Spleen (tissue), 3 donors: ENCODE data around the gene CALCR.

ENCODE experiments used
- POLR2A ChIP-seq, 3 donors: fragments of 450-650 bp; IDR thresholded peaks; one replicate each; pipeline ENCODE4 v1.5.1; 2017; ENCODE audit warnings: antibody characterized with exemption in 3 of 3, mild to moderate bottlenecking in 1 of 3
- POLR2AphosphoS5 ChIP-seq, 3 donors: sonication (generic); formaldehyde crosslinking; IDR thresholded peaks; one replicate each; pipeline ENCODE4 v1.5.1; 2017; ENCODE audit warnings: antibody characterized with exemption in 3 of 3

DNA sequence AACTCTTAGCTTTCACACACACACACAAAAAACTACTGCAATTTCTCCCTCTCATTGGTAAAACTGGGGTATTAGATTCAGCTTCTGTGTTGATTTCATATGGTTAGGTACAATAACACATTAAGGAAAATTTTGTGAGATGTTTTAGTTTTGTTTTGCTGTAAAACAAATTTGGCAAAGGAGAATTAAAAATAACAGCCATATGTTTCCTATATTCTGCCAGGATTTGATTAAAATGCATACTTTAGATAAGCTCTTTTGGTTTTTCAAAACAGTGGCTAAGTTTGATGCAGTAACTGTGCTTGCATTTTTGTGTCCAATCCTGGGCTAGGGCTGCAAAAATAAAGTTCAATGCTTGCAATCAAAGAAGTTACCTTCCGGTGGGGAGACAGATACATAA lies 126.3 kb downstream of the CALCR start:
- no peak for TF ChIP-seq POLR2A (IDR thresholded peaks at IDR 0.05)
- no peak for TF ChIP-seq POLR2AphosphoS5 (IDR thresholded peaks at IDR 0.05)
